Fibroblast of peridontal ligament (primary cell): ENCODE data around the gene WDFY2.

Experiments used
- DNase-seq: peaks from one replicate; pipeline ENCODE4 v3.0.0-alpha.2; 2010; ENCODE audit errors: extremely low read depth

The WDFY2 gene

GRCh38 chr13:51707461-51707860 lies 123.2 kb downstream of the WDFY2 start:
- no peak for DNase-seq

GRCh38 chr13:51713807-51714206 lies 129.5 kb downstream of the WDFY2 start:
- no peak for DNase-seq

GRCh38 chr13:51714663-51715168 lies 130.5 kb downstream of the WDFY2 start:
- peak; percentile 64 for DNase-seq

- DNase-seq: no peak
Observed at GRCh38 chr13:51715613-51716012, 131.4 kb downstream of the WDFY2 start.

GRCh38 chr13:51717786-51718398 lies 133.6 kb downstream of the WDFY2 start:
- DNase-seq: peak; percentile 86

- DNase-seq: no peak
Observed at GRCh38 chr13:51719394-51719793, 135.1 kb downstream of the WDFY2 start.

GRCh38 chr13:51721496-51721895 lies 137.2 kb downstream of the WDFY2 start:
- no peak for DNase-seq

- no peak for DNase-seq
Observed at GRCh38 chr13:51723529-51723928, 139.3 kb downstream of the WDFY2 start.

GRCh38 chr13:51724721-51725120 lies 140.5 kb downstream of the WDFY2 start:
- no peak for DNase-seq

- DNase-seq: peak; percentile 97
Observed at GRCh38 chr13:51726446-51727193, 142.4 kb downstream of the WDFY2 start.

GRCh38 chr13:51727634-51728274 lies 143.5 kb downstream of the WDFY2 start:
- no peak for DNase-seq

- DNase-seq: no peak
Observed at GRCh38 chr13:51728275-51728673, 144.0 kb downstream of the WDFY2 start.

GRCh38 chr13:51728972-51729371 lies 144.7 kb downstream of the WDFY2 start:
- DNase-seq: peak; percentile 79

GRCh38 chr13:51729866-51730553 lies 145.7 kb downstream of the WDFY2 start:
- peak; percentile 91 for DNase-seq

- DNase-seq: no peak
Observed at GRCh38 chr13:51730927-51731326, 146.7 kb downstream of the WDFY2 start.

GRCh38 chr13:51731759-51732158 lies 147.5 kb downstream of the WDFY2 start:
- DNase-seq: peak; percentile 89

GRCh38 chr13:51733374-51734298 lies 149.4 kb downstream of the WDFY2 start:
- no peak for DNase-seq

GRCh38 chr13:51734786-51735185 lies 150.5 kb downstream of the WDFY2 start:
- peak; percentile 10 for DNase-seq

GRCh38 chr13:51737609-51738008 lies 153.3 kb downstream of the WDFY2 start:
- no peak for DNase-seq

GRCh38 chr13:51738226-51738905 lies 154.1 kb downstream of the WDFY2 start:
- no peak for DNase-seq
